Panc1 (cell line): ENCODE results near the gene LIN7B. TPM values are rescaled to one million over a fixed set of nuclear protein-coding genes. Genes with fewer than 3 reads are reported as not detected.
"Not testable (repeated sequence)": the region's sequence is repeated elsewhere in the genome, so short reads cannot be mapped to it uniquely, and the experiment has no call there.

Experiments used
- ATAC-seq: fragments of 200-7000 bp; cut with Tn5 transposase; 2 replicates; pipeline ENCODE4 v1.9.1; 2020; ENCODE audit warnings: mild to moderate bottlenecking, moderate library complexity
- BruUV-seq: library from RNA; stranded (reverse); fragments of 400-500 nt; replicated peaks from 2 replicates; lab custom pipeline; 2021; lab: Mats Ljungman, UMichigan
- CTCF ChIA-PET: fragments of 300-600 bp; sonication (Branson Sonifier 250); formaldehyde crosslinking; loops from one replicate; lab custom pipeline; 2022; ENCODE audit warnings: antibody characterized with exemption; lab: Charles Lee
- POLR2A ChIA-PET: fragments of 300-600 bp; sonication (Branson Sonifier 250); formaldehyde crosslinking; loops from one replicate; lab custom pipeline; 2022; ENCODE audit warnings: antibody characterized with exemption; lab: Charles Lee
- DNase-seq: peaks from one replicate; pipeline ENCODE4 v3.0.0-alpha.2; 2010; ENCODE audit warnings: low read depth, low spot score
- H3K27ac ChIP-seq: 2 replicates; pipeline ENCODE4 v1.5.1; 2011; ENCODE audit warnings: mild to moderate bottlenecking, low read length, inconsistent platforms
- H3K27me3 ChIP-seq: fragments of 200-500 bp; sonication (Bioruptor generic); 2 replicates; pipeline ENCODE4 v1.6.0; 2014; ENCODE audit warnings: low read length, inconsistent platforms; ENCODE audit not compliant: control insufficient read depth, insufficient read depth
- H3K36me3 ChIP-seq: fragments of 200-500 bp; sonication (Bioruptor generic); 2 replicates; pipeline ENCODE4 v1.5.1; 2014; ENCODE audit warnings: inconsistent platforms, mild to moderate bottlenecking, low read length, moderate library complexity; ENCODE audit not compliant: control insufficient read depth, insufficient read depth
- H3K4me1 ChIP-seq: 2 replicates; pipeline ENCODE4 v1.5.1; 2011; ENCODE audit warnings: inconsistent platforms, mild to moderate bottlenecking, low read length, moderate library complexity; ENCODE audit not compliant: control insufficient read depth, insufficient read depth
- H3K4me3 ChIP-seq, 2 experiments: 2 replicates each; pipeline ENCODE4 v1.5.1; 2011 to 2012; ENCODE audit warnings: low read depth in 2 of 2, low read length in 2 of 2, mild to moderate bottlenecking in 2 of 2, inconsistent platforms in 1 of 2, moderate library complexity in 1 of 2
- H3K9me3 ChIP-seq: fragments of 200-500 bp; sonication (Bioruptor generic); 2 replicates; pipeline ENCODE4 v1.5.1; 2014; ENCODE audit warnings: low read depth, mild to moderate bottlenecking, inconsistent platforms, low read length, moderate library complexity; ENCODE audit not compliant: control insufficient read depth, insufficient read depth
- CTCF ChIP-seq: fragments of 450-650 bp; IDR thresholded peaks from 2 replicates; pipeline ENCODE4 v1.5.1; 2017; ENCODE audit warnings: mild to moderate bottlenecking
- POLR2AphosphoS5 ChIP-seq: IDR thresholded peaks from 2 replicates; pipeline ENCODE4 v1.6.1; 2012; ENCODE audit warnings: mild to moderate bottlenecking, low read depth, low read length, moderate library complexity
- REST ChIP-seq, 2 experiments: IDR thresholded peaks; 2 replicates each; pipeline ENCODE4 v1.6.1; 2011 to 2012; ENCODE audit warnings: low read depth in 2 of 2, control low read depth in 1 of 2, low read length in 1 of 2, mild to moderate bottlenecking in 1 of 2, moderate library complexity in 1 of 2; ENCODE audit not compliant: insufficient read depth in 1 of 2
- SIN3A ChIP-seq: IDR thresholded peaks from 2 replicates; pipeline ENCODE4 v1.6.1; 2012; ENCODE audit warnings: low read depth, mild to moderate bottlenecking, low read length, moderate library complexity, borderline replicate concordance; ENCODE audit not compliant: insufficient read depth
- TCF7L2 ChIP-seq: IDR thresholded peaks from 2 replicates; pipeline ENCODE4 v1.6.1; 2011; ENCODE audit warnings: mild to moderate bottlenecking, low read depth, low read length, inconsistent platforms
- in situ Hi-C: cut with HindIII; loops from 2 replicates; pipeline ENCODE4 v1.10.0; 2016; ENCODE audit warnings: low sequenced_read_pairs, low pct_unique_long_range_greater_than_20kb
- intact Hi-C: fragments of 100-400 bp; cut with micrococcal nuclease; formaldehyde crosslinking; loops from one replicate; pipeline ENCODE4 v1.10.0; 2022; ENCODE audit not compliant: unreplicated experiment
- total RNA-seq: library from RNA; stranded (reverse); gene quantifications from one replicate; pipeline ENCODE4 v1.2.1, GENCODE V29; 2021; ENCODE audit not compliant: unreplicated experiment

The LIN7B gene
- total RNA-seq, 1 experiment from 2014 or later = 6.4 TPM

GRCh38 chr19:49145573-49146407, 31.6 kb downstream of the LIN7B start:
- ChIA-PET POLR2A (no interaction called here), CTCF (interaction anchor here (0.7 to 1.1 kb wide), 4 partner anchors 18 to 53 kb away, joined by 3 to 10 read pairs (median 4); no protein-coding TSS in a partner anchor)
- H3K27ac ChIP-seq = no peak overlapping the region
- H3K4me3 ChIP-seq = peak overlapping the region; percentile 17 to 27; a peak in 2 of 4 replicates
- H3K9me3 ChIP-seq = no peaks in the 10 kb centered on the region
- H3K4me1 ChIP-seq = no peaks in the 10 kb centered on the region
- intact Hi-C loops (no loop called here), in situ Hi-C loops (no loop called here)
- no peaks in the 10 kb centered on the region for H3K27me3 ChIP-seq
- H3K36me3 ChIP-seq = no peaks in the 10 kb centered on the region; the same call in 1 of the 2 replicates
- TF ChIP-seq POLR2AphosphoS5 (no peak), CTCF (peak; percentile 92)
- ATAC-seq (peak; percentile 35; the same call in 1 of the 2 replicates), DNase-seq (peak; percentile 42)
- BruUV-seq = no TSS peak

- BruUV-seq, H3K27ac ChIP-seq, H3K4me3 ChIP-seq, H3K9me3 ChIP-seq, H3K27me3 ChIP-seq, H3K36me3 ChIP-seq, in situ Hi-C loops, ATAC-seq, DNase-seq, intact Hi-C loops, POLR2A ChIA-PET, H3K4me1 ChIP-seq: not testable (repeated sequence)
- CTCF ChIA-PET = interaction anchor here (0.6 to 1.1 kb wide), 6 partner anchors 19 to 72 kb away, joined by 3 to 10 read pairs (median 4); no protein-coding TSS in a partner anchor
These were observed 32.2 kb downstream of the LIN7B start for GRCh38 chr19:49146408-49146770.

- ChIA-PET CTCF (interaction anchor here (1.4 kb wide), 1 partner anchor 51 kb away, joined by 4 read pairs; no protein-coding TSS in a partner anchor), POLR2A (no interaction called here)
- Histone ChIP-seq H3K4me3 (no peak overlapping the region), H3K27ac (0 out of 2 replicates have a peak overlapping the region, but pooled peaks have one; percentile 4), H3K9me3 (no peaks in the 10 kb centered on the region), H3K4me1 (no peaks in the 10 kb centered on the region; the same call in 1 of the 2 replicates), H3K27me3 (no peaks in the 10 kb centered on the region), H3K36me3 (no peaks in the 10 kb centered on the region; the same call in 1 of the 2 replicates)
- in situ Hi-C loops = no loop called here
- DNase-seq (no peak), ATAC-seq (no peak)
- intact Hi-C loops = no loop called here
- BruUV-seq = TSS peak; percentile 66
- TF ChIP-seq TCF7L2 (no peak), POLR2AphosphoS5 (no peak), SIN3A (no peak), CTCF (no peak), REST (IDR thresholded peaks at IDR 0.05; ENCODE audit: insufficient read depth in 1 of 2, low read depth in 2 of 2, low read length in 1 of 2) (no peak)
These were observed 34.0 kb downstream of the LIN7B start for GRCh38 chr19:49148044-49148682.
